B cell (primary cell): ENCODE measurements around the gene SELENOP. TPM values are rescaled to one million over a fixed set of nuclear protein-coding genes. Genes with fewer than 3 reads are reported as not detected.

Experiments
- ATAC-seq: fragments of 200-7000 bp; cut with Tn5 transposase; one replicate; pipeline ENCODE4 v1.10.0; 2021; ENCODE audit warnings: low read depth, mild to moderate bottlenecking, moderate number of reproducible peaks, moderate library complexity
- CTCF ChIA-PET: fragments of 350-600 bp; sonication (Branson Sonifier 250); formaldehyde crosslinking; loops from one replicate; lab custom pipeline; 2021; ENCODE audit warnings: antibody characterized with exemption, inconsistent platforms; lab: Charles Lee
- POLR2A ChIA-PET: fragments of 350-600 bp; sonication (Branson Sonifier 250); formaldehyde crosslinking; loops from one replicate; lab custom pipeline; 2021; ENCODE audit warnings: antibody characterized with exemption; lab: Charles Lee
- DNase-seq: peaks from one replicate; pipeline ENCODE4 v3.0.0; 2013
- H2AFZ ChIP-seq: 2 replicates; pipeline ENCODE4 v1.6.1; 2012; ENCODE audit warnings: mild to moderate bottlenecking, low read depth, low read length; ENCODE audit not compliant: insufficient read depth, poor library complexity, severe bottlenecking
- H3K27ac ChIP-seq, 2 donors: 1 replicate in 1 of 2; 2 replicates in 1 of 2; pipeline ENCODE4 v1.5.1; 2012 to 2013; ENCODE audit warnings: low read length in 2 of 2, mild to moderate bottlenecking in 2 of 2, moderate library complexity in 1 of 2
- H3K27me3 ChIP-seq, 4 experiments: fragments of 200-600 bp in 1 of 4; sonication (generic) in 1 of 4; replicated peaks in 1 of 4; 1 replicate in 2 of 4; 2 replicates in 2 of 4; pipeline versions ENCODE4 v1.6.1 to v1.7.0; 2013 to 2016; ENCODE audit warnings: low read length in 3 of 4, mild to moderate bottlenecking in 2 of 4, mixed read lengths in 1 of 4, moderate library complexity in 1 of 4; ENCODE audit not compliant: insufficient read depth in 4 of 4, control insufficient read depth in 3 of 4; ENCODE audit errors: control extremely low read depth in 1 of 4
- H3K36me3 ChIP-seq, 2 experiments: replicated peaks in 1 of 2; 1 replicate in 1 of 2; 2 replicates in 1 of 2; pipeline versions ENCODE4 v1.6.1 to v1.7.1; 2013; ENCODE audit warnings: low read length in 1 of 2; ENCODE audit not compliant: insufficient read depth in 2 of 2, control insufficient read depth in 1 of 2; ENCODE audit errors: control extremely low read depth in 1 of 2, extremely low read depth in 1 of 2
- H3K4me1 ChIP-seq, 2 donors: fragments of 200-600 bp in 1 of 2; sonication (generic) in 1 of 2; 1 replicate in 1 of 2; 2 replicates in 1 of 2; pipeline versions ENCODE4 v1.5.1 to v1.6.1; 2013 to 2017; ENCODE audit warnings: low read length in 2 of 2; ENCODE audit not compliant: control insufficient read depth in 2 of 2, insufficient read depth in 2 of 2
- H3K4me2 ChIP-seq: replicated peaks from 2 replicates; pipeline ENCODE3; 2012; ENCODE audit warnings: mild to moderate bottlenecking, low read depth, low read length; ENCODE audit not compliant: poor library complexity, severe bottlenecking
- H3K4me3 ChIP-seq, 5 experiments: fragments of 200-600 bp in 1 of 5; sonication (generic) in 1 of 5; 1 replicate in 3 of 5; 2 replicates in 2 of 5; pipeline versions ENCODE4 v1.5.1 to v1.7.0; 2011 to 2016; ENCODE audit warnings: low read length in 4 of 5, mild to moderate bottlenecking in 4 of 5, low read depth in 2 of 5, control low read depth in 1 of 5, moderate library complexity in 1 of 5; ENCODE audit not compliant: insufficient read depth in 1 of 5; ENCODE audit errors: control extremely low read depth in 1 of 5, extremely low read depth in 1 of 5
- H3K79me2 ChIP-seq: fragments of 200-600 bp; sonication (generic); one replicate; pipeline ENCODE4 v1.6.0; 2016; ENCODE audit warnings: low read length; ENCODE audit not compliant: control insufficient read depth, insufficient read depth
- H3K9ac ChIP-seq: fragments of 200-600 bp; sonication (generic); 2 replicates; pipeline ENCODE4 v1.6.1; 2017; ENCODE audit warnings: mild to moderate bottlenecking, low read length, moderate library complexity
- H3K9me3 ChIP-seq, 3 donors: one replicate each; pipeline versions ENCODE4 v1.6.1 to v1.7.1; 2013; ENCODE audit warnings: low read length in 2 of 3; ENCODE audit not compliant: control insufficient read depth in 2 of 3, insufficient read depth in 1 of 3; ENCODE audit errors: control extremely low read depth in 1 of 3
- H4K20me1 ChIP-seq: 2 replicates; pipeline ENCODE4 v1.6.0; 2012; ENCODE audit warnings: mild to moderate bottlenecking, low read length; ENCODE audit not compliant: insufficient read depth, control insufficient read depth, poor library complexity, severe bottlenecking
- H3K27ac Mint-ChIP-seq: one replicate; pipeline ENCODE4 v1.8.0; 2021; ENCODE audit warnings: mixed read lengths
- H3K27me3 Mint-ChIP-seq: one replicate; pipeline ENCODE4 v1.8.0; 2021; ENCODE audit warnings: mixed read lengths
- H3K4me1 Mint-ChIP-seq: one replicate; pipeline ENCODE4 v1.8.0; 2021; ENCODE audit warnings: mixed read lengths
- H3K4me3 Mint-ChIP-seq: one replicate; pipeline ENCODE4 v1.8.0; 2021; ENCODE audit warnings: mixed read lengths
- H3K9me3 Mint-ChIP-seq: one replicate; pipeline ENCODE4 v1.8.0; 2022; ENCODE audit warnings: mixed read lengths; ENCODE audit not compliant: insufficient read depth
- EZH2 ChIP-seq: IDR thresholded peaks from 2 replicates; pipeline ENCODE4 v1.6.1; 2012; ENCODE audit warnings: borderline replicate concordance, low read depth, mild to moderate bottlenecking, moderate library complexity, low read length; ENCODE audit not compliant: insufficient read depth, poor library complexity, severe bottlenecking
- WGBS: methylation state at CpG from one replicate; pipeline ENCODE4 v1.1.5; 2013; ENCODE audit warnings: missing lambda C conversion rate; ENCODE audit not compliant: insufficient coverage; 5-methylcytosine and 5-hydroxymethylcytosine counted together
- intact Hi-C: fragments of 100-400 bp; cut with micrococcal nuclease; formaldehyde crosslinking; loops from one replicate; pipeline ENCODE4 v1.10.0; 2022
- polyA plus RNA-seq: library from polyadenylated mRNA; depleted of rRNA; stranded (reverse); fragments of >200 nt; gene quantifications from 2 replicates; pipeline ENCODE4 v1.2.3, GENCODE V29; 2012
- total RNA-seq, 2 donors: library from RNA; stranded (reverse); fragments of 120-200 nt in 1 of 2; gene quantifications; 1 replicate in 1 of 2; 2 replicates in 1 of 2; pipeline versions ENCODE4 v1.2.3 to v1.2.4, GENCODE V29; 2013 to 2022
- TF ChIP-seq, protein P1 (sequence below): fragments of 200-600 bp; IDR thresholded peaks from one replicate; pipeline ENCODE4 v1.8.0; 2022; ENCODE audit warnings: antibody characterized with exemption, mild to moderate bottlenecking

The SELENOP gene
- total and polyA plus RNA-seq, 2 donors (not counting 1 experiment from before 2014, with no cell fraction given) = 0.12 TPM; not detected in 1

DNA sequence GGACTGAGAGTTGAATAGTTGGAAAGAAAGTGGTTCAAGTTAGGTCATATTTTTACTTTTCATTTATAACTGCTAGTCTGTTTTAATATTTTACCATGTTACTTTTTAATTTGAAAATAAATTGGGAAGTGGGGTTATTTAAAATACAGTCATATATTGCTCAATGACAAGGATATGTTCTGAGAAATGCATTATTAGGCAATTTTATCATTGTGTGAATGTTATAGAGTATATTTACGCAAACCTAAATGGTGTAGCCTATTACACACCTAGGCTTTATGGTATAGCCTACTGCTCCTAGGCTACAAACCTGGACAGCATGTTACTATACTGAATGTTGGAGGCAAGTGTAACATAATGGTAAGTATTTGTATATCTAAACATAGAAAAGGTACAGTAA is 49.9 kb downstream of the SELENOP start:
- H3K36me3 ChIP-seq = no peaks in the 10 kb centered on the region
- DNase-seq = no peak
- no peaks in the 10 kb centered on the region for H3K27me3 Mint-ChIP-seq
- no peak overlapping the region for H3K9ac ChIP-seq
- H3K79me2 ChIP-seq = no peaks in the 10 kb centered on the region
- H3K4me1 ChIP-seq = peaks cover 4 to 7% of the 10 kb centered on the region in 2 donors
- H4K20me1 ChIP-seq = no peaks in the 10 kb centered on the region
- WGBS = no CpG with 5 or more reads among the region's 1 CpG
- CTCF ChIA-PET = no interaction called here
- H3K4me1 Mint-ChIP-seq = peaks cover 6% of the 10 kb centered on the region
- no peaks in the 10 kb centered on the region for H3K9me3 ChIP-seq
- H3K4me3 ChIP-seq = no peak overlapping the region
- POLR2A ChIA-PET = no interaction called here
- no peak overlapping the region for H3K27ac ChIP-seq
- no peaks in the 10 kb centered on the region for H3K27me3 ChIP-seq
- ATAC-seq = no peak
- H2AFZ ChIP-seq = no peak overlapping the region
- H3K4me2 ChIP-seq = no peak overlapping the region
- intact Hi-C loops = no loop called here
- H3K4me3 Mint-ChIP-seq = no peak overlapping the region
- H3K27ac Mint-ChIP-seq = no peak overlapping the region
- H3K9me3 Mint-ChIP-seq = no peaks in the 10 kb centered on the region
- TF ChIP-seq EZH2 = no peak
- TF ChIP-seq, protein P1, sequence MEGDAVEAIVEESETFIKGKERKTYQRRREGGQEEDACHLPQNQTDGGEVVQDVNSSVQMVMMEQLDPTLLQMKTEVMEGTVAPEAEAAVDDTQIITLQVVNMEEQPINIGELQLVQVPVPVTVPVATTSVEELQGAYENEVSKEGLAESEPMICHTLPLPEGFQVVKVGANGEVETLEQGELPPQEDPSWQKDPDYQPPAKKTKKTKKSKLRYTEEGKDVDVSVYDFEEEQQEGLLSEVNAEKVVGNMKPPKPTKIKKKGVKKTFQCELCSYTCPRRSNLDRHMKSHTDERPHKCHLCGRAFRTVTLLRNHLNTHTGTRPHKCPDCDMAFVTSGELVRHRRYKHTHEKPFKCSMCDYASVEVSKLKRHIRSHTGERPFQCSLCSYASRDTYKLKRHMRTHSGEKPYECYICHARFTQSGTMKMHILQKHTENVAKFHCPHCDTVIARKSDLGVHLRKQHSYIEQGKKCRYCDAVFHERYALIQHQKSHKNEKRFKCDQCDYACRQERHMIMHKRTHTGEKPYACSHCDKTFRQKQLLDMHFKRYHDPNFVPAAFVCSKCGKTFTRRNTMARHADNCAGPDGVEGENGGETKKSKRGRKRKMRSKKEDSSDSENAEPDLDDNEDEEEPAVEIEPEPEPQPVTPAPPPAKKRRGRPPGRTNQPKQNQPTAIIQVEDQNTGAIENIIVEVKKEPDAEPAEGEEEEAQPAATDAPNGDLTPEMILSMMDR = no peak

DNA sequence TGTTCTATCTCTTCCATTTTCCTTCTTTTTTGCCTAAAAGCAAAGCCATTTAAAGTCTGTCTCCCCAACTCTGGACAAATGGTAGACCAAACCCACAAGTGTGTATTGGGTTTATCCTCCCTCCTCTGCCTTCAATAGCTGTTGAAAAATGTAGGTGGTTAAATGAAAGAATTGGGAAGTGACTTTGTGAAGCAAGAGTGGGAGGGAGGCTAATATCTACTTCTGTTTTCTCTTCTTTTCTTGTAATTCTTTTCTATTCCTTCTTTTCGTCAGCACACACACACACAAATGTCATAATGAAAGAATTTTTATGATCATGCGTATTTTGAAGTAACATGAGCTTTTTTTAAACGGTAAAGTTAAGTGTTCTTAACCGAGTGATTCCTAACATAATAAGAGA is 51.3 kb downstream of the SELENOP start:
- H3K9me3 Mint-ChIP-seq = no peaks in the 10 kb centered on the region
- no peak for DNase-seq
- peaks cover 4 to 7% of the 10 kb centered on the region in 2 donors for H3K4me1 ChIP-seq
- H3K27me3 ChIP-seq = no peaks in the 10 kb centered on the region
- no peak overlapping the region for H3K9ac ChIP-seq
- no peaks in the 10 kb centered on the region for H3K79me2 ChIP-seq
- H3K4me2 ChIP-seq = no peak overlapping the region
- WGBS = no CpG with 5 or more reads among the region's 4 CpGs
- no peak overlapping the region for H3K4me3 Mint-ChIP-seq
- POLR2A ChIA-PET = no interaction called here
- H3K27me3 Mint-ChIP-seq = no peaks in the 10 kb centered on the region
- H4K20me1 ChIP-seq = no peaks in the 10 kb centered on the region
- H3K27ac ChIP-seq = no peak overlapping the region
- intact Hi-C loops = no loop called here
- no peaks in the 10 kb centered on the region for H3K9me3 ChIP-seq
- no peak for ATAC-seq
- H3K4me3 ChIP-seq = no peak overlapping the region
- peaks cover 9% of the 10 kb centered on the region for H3K4me1 Mint-ChIP-seq
- no peak overlapping the region for H2AFZ ChIP-seq
- no peaks in the 10 kb centered on the region for H3K36me3 ChIP-seq
- TF ChIP-seq, protein P1 = no peak
- TF ChIP-seq EZH2 = no peak
- H3K27ac Mint-ChIP-seq = no peak overlapping the region
- CTCF ChIA-PET = interaction anchor here (0.6 to 1.2 kb wide), 2 partner anchors 9 to 177 kb away, joined by 3 read pairs; no protein-coding TSS in a partner anchor
